C1 segment of cervical spinal cord (tissue), 14 donors: ENCODE measurements around the gene YIF1A.
"Not testable (repeated sequence)": the region's sequence is repeated elsewhere in the genome, so short reads cannot be mapped to it uniquely, and the experiment has no call there.

Experiments used
- DNase-seq, 14 donors: peaks; one replicate each; lab custom pipeline; 2025; lab: John Stamatoyannopoulos, UW

The YIF1A gene

GRCh38 chr11:66326261-66327111 lies 37.5 kb upstream of the YIF1A start:
- DNase-seq: no peak

- no peak for DNase-seq
These were observed 36.3 kb upstream of the YIF1A start for GRCh38 chr11:66325263-66325671.

DNA sequence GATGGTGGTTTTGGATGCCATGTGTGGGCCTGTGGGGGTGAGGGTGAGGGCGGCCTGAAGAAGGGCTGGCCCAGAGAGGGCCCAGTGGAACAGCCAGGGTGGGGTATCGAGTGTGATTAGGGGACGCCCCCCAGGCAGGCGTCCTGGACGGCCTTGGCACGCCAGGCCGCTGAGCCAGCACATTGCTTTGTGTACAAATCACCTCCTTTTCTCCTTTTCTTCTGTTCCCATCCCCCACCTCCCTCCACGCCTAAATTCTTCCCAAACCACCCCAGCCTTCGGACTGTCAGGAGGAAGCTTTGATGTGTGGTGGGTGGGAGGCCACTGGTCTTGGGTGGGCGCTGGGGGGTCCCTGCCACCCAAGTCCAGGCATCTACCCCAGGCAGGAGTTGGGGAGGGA lies 35.7 kb upstream of the YIF1A start:
- DNase-seq: no peak

GRCh38 chr11:66323684-66324083 lies 34.7 kb upstream of the YIF1A start:
- no peak for DNase-seq

GRCh38 chr11:66322732-66323427 lies 33.9 kb upstream of the YIF1A start:
- DNase-seq: no peak

- DNase-seq: no peak
These were observed 32.7 kb upstream of the YIF1A start for GRCh38 chr11:66321606-66322005.

DNA sequence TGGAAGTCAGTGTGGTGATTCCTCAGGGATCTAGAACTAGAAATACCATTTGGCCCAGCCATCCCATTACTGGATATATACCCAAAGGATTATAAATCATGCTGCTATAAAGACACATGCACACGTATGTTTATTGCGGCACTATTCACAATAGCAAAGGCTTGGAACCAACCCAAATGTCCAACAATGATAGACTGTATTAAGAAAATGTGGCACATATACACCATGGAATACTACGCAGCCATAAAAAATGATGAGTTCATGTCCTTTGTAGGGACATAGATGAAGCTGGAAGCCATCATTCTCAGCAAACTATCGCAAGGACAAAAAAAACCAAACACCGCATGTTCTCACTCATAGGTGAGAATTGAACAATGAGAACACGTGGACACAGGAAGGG lies 31.8 kb upstream of the YIF1A start:
- not testable (repeated sequence) for DNase-seq

DNA sequence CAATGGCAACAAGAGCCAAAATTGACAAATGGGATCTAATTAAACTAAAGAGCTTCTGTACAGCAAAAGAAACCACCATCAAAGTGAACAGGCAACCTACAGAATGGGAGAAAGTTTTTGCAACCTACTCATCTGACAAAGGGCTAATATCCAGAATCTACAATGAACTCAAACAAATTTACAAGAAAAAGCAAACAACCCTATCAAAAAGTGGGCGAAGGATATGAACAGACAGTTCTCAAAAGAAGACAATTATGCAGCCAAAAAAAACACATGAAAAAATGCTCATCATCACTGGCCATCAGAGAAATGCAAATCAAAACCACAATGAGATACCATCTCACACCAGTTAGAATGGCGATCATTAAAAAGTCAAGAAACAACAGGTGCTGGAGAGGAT lies 31.3 kb upstream of the YIF1A start:
- not testable (repeated sequence) for DNase-seq

- DNase-seq: no peak
These were observed 29.6 kb upstream of the YIF1A start for GRCh38 chr11:66318600-66318970.

DNA sequence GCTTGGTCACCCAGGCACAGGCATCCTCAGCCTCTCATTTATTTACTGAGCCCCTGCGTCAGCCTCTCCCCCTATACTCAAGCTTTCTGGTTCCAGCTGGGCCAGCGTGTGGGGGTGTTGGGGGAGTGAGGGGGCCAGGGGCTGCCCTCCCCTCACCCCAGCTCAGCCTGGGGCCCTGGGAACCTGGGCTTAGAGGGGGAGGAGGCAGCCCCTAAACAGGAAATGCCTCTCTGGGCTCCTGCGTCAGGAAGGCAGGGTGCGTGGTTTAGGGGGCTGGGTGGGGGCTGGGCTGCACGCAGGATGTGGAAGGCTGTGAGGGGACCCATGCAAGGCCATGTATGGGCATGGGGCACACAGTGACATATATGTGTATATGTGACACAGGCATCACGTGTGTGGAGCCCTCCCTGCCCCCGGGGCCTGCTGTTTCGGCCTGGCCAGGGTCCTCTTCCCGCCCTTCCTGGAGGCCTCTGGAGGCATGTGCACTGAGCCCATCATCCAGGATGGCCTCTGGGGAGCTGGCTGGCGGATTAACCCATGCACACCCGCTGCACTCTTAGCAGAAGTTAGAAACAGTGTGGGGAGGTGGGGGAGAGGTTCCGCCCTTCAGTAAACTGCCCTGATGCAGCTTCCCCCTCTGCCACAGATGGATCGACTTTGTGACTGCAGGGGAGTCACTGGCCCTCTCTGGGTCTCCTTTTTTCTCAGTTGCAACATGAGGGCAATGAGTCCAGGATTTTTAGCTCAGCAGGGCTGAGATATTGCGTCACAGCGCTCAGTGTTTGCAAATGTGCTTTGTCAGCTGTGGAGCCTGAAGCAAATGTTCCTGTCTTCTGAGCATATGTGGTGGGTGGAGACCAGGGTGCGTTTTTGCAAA lies 29.0 kb upstream of the YIF1A start:
- no peak for DNase-seq

DNA sequence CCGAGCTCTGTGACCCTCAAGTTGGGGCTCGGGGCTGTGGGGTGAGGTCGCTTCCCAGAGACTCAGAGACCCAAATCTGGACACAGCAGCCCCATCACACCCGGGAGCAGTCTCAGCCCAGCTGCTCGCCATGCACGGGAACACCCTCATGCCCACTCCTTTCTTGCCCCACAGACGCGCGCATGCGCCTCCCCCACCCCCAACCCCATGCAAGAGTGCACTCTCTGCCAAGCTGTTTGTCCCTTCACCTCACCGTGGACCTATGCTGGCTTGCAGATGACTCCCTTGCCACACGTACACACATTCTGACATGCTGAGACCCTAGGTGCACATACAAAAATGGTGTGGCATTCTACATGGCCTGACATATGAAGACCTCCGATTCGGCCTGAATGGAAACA lies 28.4 kb upstream of the YIF1A start:
- no peak for DNase-seq

GRCh38 chr11:66316849-66317251 lies 27.9 kb upstream of the YIF1A start, which contains the start of gene CD248:
TSS of gene CD248 (minus strand) at chr11:66317044. CDS start at chr11:66317027, 17 bp downstream.
- no peak for DNase-seq

- DNase-seq: no peak
These were observed 27.2 kb upstream of the YIF1A start for GRCh38 chr11:66315921-66316811.

GRCh38 chr11:66315498-66315885 lies 26.5 kb upstream of the YIF1A start:
- no peak for DNase-seq

DNA sequence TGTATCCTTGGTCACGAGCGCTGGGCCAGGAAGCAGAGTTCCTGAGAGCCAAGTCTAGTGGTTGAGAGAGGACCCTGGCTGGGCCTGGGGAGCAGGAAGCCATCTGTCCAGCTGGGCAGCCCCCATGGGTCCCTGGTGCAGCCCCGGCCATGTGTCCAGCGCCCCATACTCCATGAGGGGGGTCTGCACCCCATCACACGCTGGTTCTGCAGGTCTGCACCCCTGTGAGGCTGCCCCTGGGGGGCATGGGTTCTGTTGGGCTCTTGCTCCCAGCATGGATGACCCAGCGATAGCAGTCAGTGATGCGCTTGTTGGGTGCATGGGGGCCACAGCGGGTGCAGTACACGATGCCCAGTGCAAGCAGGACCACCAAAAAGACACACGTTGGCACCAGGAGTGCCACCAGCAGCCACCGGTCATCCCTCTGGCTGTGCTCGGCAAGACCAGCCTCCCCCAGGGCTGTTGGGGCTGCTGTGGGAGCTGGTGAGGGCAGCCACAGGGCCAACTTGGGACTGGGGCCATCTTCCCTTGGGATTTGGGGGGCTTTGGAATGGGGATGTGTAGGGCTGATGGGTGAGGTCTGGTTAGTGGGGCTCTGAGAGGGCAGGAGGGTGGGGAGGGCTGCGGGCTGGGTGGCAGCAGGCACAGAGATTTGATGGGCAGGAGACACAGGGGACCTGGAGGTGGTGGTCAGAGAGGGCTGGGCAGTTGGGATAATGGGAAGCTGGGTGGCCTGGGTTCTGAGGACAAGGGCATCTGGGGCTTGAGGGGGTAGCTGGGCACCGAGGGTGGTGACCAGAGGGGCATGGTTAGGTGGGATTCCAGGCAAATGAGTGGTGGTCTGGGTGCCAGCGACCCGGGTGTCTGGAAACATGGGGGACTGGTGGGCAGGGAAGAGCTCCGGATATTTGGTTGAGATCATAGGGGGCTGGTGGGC lies 25.9 kb upstream of the YIF1A start:
- DNase-seq: no peak

- no peak for DNase-seq
These were observed 25.2 kb upstream of the YIF1A start for GRCh38 chr11:66314186-66314501.

DNA sequence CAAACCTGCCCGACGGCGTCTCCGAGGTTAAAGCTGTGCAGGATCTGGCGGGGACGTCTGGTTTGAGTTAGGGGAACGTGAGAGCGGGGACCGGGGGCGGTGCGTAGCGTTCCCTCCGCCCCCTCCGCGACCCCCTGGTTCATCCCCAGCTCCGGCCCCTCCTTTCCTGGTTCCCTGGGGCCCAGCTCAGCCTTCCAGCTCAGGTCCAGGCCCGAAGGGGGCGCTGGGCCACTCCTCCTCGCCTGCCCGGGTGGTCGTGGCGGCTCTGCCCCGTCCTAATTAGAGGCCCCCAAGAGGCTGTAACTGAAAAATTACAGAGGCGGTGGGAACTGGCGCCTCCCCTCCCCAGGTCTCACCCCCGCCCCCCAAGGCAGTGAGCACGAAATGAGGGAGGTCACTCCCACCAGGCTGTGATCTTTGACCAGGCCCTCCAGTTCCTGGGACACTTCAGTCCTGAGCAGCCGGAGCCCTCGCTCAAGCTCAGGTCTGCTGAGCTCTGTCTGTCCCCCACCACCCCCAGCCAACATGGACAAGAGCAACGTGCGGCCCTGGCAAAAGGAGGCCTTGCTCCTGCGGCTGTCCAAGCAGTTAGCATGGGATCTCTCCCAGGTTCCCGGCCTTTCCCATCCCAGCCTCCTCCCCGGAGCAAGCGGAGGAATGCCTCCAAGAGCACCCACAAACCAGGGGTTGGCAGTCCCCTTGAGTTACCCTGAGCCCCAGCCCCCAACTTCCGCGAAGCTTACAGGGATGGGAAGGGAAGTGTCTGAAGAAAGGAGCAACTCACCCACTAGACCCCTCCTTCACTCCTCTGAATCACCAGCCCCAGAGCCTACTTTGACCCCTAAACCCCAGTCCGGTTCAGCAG lies 24.6 kb upstream of the YIF1A start:
- DNase-seq: no peak

DNA sequence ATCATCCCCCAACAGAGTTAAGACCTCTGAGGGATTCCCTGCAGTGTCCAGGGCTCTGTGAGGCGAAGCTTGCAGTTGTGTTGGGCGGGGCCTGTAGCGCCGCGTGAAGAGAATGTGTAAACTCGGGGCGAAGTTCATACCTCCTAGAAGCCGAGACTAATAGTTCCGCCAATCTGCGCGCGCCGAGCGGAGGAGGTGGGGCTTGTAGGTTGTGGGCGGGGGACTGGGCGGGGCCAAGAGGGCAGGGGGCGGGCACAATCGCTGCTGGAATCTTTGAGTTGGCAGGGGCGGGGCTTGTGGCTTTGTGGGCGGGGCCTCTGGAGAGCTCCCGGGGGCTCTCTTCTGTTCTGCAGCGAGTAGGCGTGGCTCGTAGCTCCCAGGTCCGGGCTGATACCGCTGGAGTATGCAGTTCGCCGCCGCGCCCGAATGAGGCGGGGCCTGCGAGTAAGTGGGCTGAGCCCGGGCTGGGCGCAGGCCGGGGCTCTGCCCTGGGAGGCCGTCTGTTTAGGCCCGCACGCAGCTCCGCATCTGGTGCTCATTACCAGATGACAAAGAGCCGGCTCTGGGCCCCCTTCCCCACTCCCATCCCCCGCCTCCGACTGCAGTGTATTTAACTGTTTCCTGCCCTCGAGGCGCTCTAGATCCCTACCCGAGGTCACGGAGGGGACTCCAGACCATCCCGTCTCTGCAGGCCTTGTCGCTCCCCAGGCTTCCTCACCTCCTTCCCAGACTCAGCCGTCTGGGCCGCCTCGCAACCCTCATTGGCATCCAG lies 23.8 kb upstream of the YIF1A start:
- peak; percentile 34 to 90 (median 85) for DNase-seq
